WTC11 (cell line): ENCODE results near the gene COG8.
A peak's percentile ranks its signal among the peaks of the same experiment; 100 is the strongest.

Experiments used
- CREB1 ChIP-seq: sonication (generic); formaldehyde crosslinking; IDR thresholded peaks from 2 replicates; pipeline ENCODE4 v1.8.0; 2023; ENCODE audit warnings: mild to moderate bottlenecking, missing genetic modification reagents
- ELF4 ChIP-seq: sonication (generic); formaldehyde crosslinking; IDR thresholded peaks from 2 replicates; pipeline ENCODE4 v1.8.1; 2022; ENCODE audit warnings: low read depth, mild to moderate bottlenecking, moderate library complexity, missing genetic modification reagents
- TF ChIP-seq, protein P1 (sequence below): sonication (generic); formaldehyde crosslinking; conservative IDR thresholded peaks from 2 replicates; pipeline ENCODE4 v1.8.1; 2022; ENCODE audit warnings: mild to moderate bottlenecking, missing genetic modification reagents
- TF ChIP-seq, protein P2 (sequence below): fragments of 200-600 bp; IDR thresholded peaks from 2 replicates; pipeline ENCODE4 v1.8.0; 2022; ENCODE audit warnings: antibody characterized with exemption
- TF ChIP-seq, protein P3 (sequence below): sonication (generic); formaldehyde crosslinking; IDR thresholded peaks from 2 replicates; pipeline ENCODE4 v1.8.1; 2022; ENCODE audit warnings: mild to moderate bottlenecking, missing genetic modification reagents, moderate library complexity, borderline replicate concordance
- TF ChIP-seq, protein P4 (sequence below): sonication (generic); formaldehyde crosslinking; IDR thresholded peaks from 2 replicates; pipeline ENCODE4 v1.8.0; 2023; ENCODE audit warnings: missing genetic modification reagents
- TF ChIP-seq, protein P5 (sequence below): sonication (generic); formaldehyde crosslinking; IDR thresholded peaks from 2 replicates; pipeline ENCODE4 v1.8.1; 2022; ENCODE audit warnings: low read depth, mild to moderate bottlenecking, moderate library complexity, missing genetic modification reagents, borderline replicate concordance

DNA sequence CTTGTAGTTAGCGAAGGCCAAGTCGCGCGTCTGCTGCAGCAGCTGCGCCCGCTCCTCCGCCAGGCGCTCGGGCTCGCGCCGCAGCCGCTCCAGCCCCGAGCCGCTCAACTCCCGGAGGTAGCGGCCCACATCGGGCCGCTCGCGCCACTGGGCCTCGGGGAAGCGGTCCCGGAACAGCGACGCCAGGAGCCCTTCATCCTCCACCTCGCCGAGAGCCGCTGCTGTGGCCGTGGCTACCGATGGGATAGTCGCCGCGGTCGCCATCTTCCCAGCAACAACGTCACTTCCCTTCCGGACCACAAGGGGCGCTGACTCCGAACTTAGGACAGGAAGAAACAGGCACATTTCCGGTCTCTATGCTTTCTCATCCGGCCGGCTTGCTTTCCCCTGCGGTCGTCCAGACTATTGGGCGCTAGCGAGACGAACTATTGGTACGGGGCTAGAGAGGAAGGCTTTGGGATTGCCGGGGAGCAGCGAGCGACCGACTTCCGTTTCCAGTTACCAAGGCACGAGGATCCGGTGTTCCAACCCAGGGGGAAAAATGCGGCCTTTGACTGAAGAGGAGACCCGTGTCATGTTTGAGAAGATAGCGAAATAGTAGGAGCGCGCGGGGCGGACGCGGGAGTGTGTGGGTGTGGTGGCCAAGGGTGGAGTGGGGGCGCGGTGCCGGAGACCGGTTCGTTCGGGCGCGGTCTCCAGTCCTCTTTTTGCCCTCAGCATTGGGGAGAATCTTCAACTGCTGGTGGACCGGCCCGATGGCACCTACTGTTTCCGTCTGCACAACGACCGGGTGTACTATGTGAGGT lies at the start of gene COG8, which contains the start of gene NIP7:
- TF ChIP-seq, protein P1, sequence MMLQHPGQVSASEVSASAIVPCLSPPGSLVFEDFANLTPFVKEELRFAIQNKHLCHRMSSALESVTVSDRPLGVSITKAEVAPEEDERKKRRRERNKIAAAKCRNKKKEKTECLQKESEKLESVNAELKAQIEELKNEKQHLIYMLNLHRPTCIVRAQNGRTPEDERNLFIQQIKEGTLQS (CRISPR knock-in tag): no peak
- TF ChIP-seq, protein P2, sequence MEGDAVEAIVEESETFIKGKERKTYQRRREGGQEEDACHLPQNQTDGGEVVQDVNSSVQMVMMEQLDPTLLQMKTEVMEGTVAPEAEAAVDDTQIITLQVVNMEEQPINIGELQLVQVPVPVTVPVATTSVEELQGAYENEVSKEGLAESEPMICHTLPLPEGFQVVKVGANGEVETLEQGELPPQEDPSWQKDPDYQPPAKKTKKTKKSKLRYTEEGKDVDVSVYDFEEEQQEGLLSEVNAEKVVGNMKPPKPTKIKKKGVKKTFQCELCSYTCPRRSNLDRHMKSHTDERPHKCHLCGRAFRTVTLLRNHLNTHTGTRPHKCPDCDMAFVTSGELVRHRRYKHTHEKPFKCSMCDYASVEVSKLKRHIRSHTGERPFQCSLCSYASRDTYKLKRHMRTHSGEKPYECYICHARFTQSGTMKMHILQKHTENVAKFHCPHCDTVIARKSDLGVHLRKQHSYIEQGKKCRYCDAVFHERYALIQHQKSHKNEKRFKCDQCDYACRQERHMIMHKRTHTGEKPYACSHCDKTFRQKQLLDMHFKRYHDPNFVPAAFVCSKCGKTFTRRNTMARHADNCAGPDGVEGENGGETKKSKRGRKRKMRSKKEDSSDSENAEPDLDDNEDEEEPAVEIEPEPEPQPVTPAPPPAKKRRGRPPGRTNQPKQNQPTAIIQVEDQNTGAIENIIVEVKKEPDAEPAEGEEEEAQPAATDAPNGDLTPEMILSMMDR: peak; percentile 89
- TF ChIP-seq, protein P3, sequence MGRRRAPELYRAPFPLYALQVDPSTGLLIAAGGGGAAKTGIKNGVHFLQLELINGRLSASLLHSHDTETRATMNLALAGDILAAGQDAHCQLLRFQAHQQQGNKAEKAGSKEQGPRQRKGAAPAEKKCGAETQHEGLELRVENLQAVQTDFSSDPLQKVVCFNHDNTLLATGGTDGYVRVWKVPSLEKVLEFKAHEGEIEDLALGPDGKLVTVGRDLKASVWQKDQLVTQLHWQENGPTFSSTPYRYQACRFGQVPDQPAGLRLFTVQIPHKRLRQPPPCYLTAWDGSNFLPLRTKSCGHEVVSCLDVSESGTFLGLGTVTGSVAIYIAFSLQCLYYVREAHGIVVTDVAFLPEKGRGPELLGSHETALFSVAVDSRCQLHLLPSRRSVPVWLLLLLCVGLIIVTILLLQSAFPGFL (CRISPR knock-in tag): 0 out of 2 replicates have a peak, but pooled peaks have one; percentile 5
- no peak for TF ChIP-seq CREB1 (CRISPR knock-in tag)
- TF ChIP-seq, protein P4, sequence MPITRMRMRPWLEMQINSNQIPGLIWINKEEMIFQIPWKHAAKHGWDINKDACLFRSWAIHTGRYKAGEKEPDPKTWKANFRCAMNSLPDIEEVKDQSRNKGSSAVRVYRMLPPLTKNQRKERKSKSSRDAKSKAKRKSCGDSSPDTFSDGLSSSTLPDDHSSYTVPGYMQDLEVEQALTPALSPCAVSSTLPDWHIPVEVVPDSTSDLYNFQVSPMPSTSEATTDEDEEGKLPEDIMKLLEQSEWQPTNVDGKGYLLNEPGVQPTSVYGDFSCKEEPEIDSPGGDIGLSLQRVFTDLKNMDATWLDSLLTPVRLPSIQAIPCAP: no peak
- TF ChIP-seq ELF4 (CRISPR knock-in tag): no peak
- TF ChIP-seq, protein P5, sequence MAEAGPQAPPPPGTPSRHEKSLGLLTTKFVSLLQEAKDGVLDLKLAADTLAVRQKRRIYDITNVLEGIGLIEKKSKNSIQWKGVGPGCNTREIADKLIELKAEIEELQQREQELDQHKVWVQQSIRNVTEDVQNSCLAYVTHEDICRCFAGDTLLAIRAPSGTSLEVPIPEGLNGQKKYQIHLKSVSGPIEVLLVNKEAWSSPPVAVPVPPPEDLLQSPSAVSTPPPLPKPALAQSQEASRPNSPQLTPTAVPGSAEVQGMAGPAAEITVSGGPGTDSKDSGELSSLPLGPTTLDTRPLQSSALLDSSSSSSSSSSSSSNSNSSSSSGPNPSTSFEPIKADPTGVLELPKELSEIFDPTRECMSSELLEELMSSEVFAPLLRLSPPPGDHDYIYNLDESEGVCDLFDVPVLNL (CRISPR knock-in tag): no peak
